Femur (tissue), 1 donor: ENCODE results near the gene RAB32.
A peak's percentile ranks its signal among the peaks of the same experiment; 100 is the strongest.
"Not testable (repeated sequence)": the region's sequence is repeated elsewhere in the genome, so short reads cannot be mapped to it uniquely, and the experiment has no call there.

Source experiments
- DNase-seq: peaks from one replicate; pipeline ENCODE4 v3.0.0-alpha.2; 2017

The RAB32 gene

GRCh38 chr6:146543211-146543939 lies at the start of gene RAB32:
RAB32 (plus strand) TSS chr6:146543833; CDS start chr6:146543872, 39 bp downstream.
- DNase-seq, result peak; percentile 93

GRCh38 chr6:146498309-146498708 lies 45.3 kb upstream of the RAB32 start:
- no peak for DNase-seq

GRCh38 chr6:146503096-146503495 lies 40.5 kb upstream of the RAB32 start:
- DNase-seq, result no peak

- DNase-seq, result no peak
Observed at GRCh38 chr6:146515212-146515611, 28.4 kb upstream of the RAB32 start.

- no peak for DNase-seq
Observed at GRCh38 chr6:146526192-146526591, 17.4 kb upstream of the RAB32 start.

- DNase-seq, result no peak
Observed at GRCh38 chr6:146532702-146533101, 10.9 kb upstream of the RAB32 start.

GRCh38 chr6:146542881-146543210 lies 787 bp upstream of the RAB32 start:
- DNase-seq, result no peak

GRCh38 chr6:146543940-146544615 lies 445 bp downstream of the RAB32 start:
- DNase-seq, result peak; percentile 66

GRCh38 chr6:146544616-146545182 lies 1.1 kb downstream of the RAB32 start:
- DNase-seq, result no peak

- no peak for DNase-seq
Observed at GRCh38 chr6:146545581-146545980, 1.9 kb downstream of the RAB32 start.

GRCh38 chr6:146546443-146547043 lies 2.9 kb downstream of the RAB32 start:
- no peak for DNase-seq

GRCh38 chr6:146547889-146548288 lies 4.3 kb downstream of the RAB32 start:
- no peak for DNase-seq

- DNase-seq, result no peak
Observed at GRCh38 chr6:146548898-146549374, 5.3 kb downstream of the RAB32 start.

GRCh38 chr6:146550911-146551310 lies 7.3 kb downstream of the RAB32 start:
- DNase-seq, result no peak

- DNase-seq, result no peak
Observed at GRCh38 chr6:146551545-146551944, 7.9 kb downstream of the RAB32 start.

- DNase-seq, result no peak
Observed at GRCh38 chr6:146553377-146554135, 9.9 kb downstream of the RAB32 start.

- no peak for DNase-seq
Observed at GRCh38 chr6:146560607-146561006, 17.0 kb downstream of the RAB32 start.

GRCh38 chr6:146566661-146567060 lies 23.0 kb downstream of the RAB32 start:
- DNase-seq, result not testable (repeated sequence)

GRCh38 chr6:146568619-146569018 lies 25.0 kb downstream of the RAB32 start:
- not testable (repeated sequence) for DNase-seq

GRCh38 chr6:146574211-146574610 lies 30.6 kb downstream of the RAB32 start:
- no peak for DNase-seq

- no peak for DNase-seq
Observed at GRCh38 chr6:146578054-146578453, 34.4 kb downstream of the RAB32 start.

GRCh38 chr6:146581968-146582367 lies 38.3 kb downstream of the RAB32 start:
- no peak for DNase-seq

GRCh38 chr6:146582857-146583256 lies 39.2 kb downstream of the RAB32 start:
- no peak for DNase-seq
